Fibroblast of peridontal ligament (primary cell): Measurements from ENCODE around the gene PUS1.
A peak's percentile ranks its signal among the peaks of the same experiment; 100 is the strongest.
"Not testable (repeated sequence)": the region's sequence is repeated elsewhere in the genome, so short reads cannot be mapped to it uniquely, and the experiment has no call there.

Experiments
- DNase-seq: peaks from one replicate; pipeline ENCODE4 v3.0.0-alpha.2; 2010; ENCODE audit errors: extremely low read depth

The PUS1 gene

GRCh38 chr12:131928711-131929580 lies at the start of gene PUS1:
TSS of gene PUS1 (plus strand) at chr12:131929276. CDS start at chr12:131929723, 447 bp downstream.
- peak; percentile 88 for DNase-seq

- DNase-seq, result no peak
These were observed 46.1 kb upstream of the PUS1 start for GRCh38 chr12:131882804-131883520.

- no peak for DNase-seq
These were observed 45.6 kb upstream of the PUS1 start for GRCh38 chr12:131883521-131883900.

DNA sequence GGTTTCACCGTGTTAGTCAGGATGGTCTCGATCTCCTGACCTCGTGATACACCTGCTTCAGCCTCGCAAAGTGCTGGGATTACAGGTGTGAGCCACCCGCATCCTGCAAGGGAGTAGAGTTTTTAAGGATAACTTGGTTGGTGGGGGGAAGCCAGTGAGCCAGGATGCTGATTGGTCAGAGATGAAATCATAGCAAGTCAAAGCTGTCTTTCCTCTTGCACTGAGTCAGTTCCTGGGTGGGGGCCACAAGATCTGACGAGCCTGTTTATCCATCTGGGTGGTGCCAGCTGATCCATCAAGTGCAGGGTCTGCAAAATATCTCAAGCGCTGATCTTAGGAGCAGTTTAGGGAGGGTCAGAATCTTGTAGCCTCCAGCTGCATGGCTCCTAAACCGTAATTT lies 44.0 kb upstream of the PUS1 start:
- not testable (repeated sequence) for DNase-seq

DNA sequence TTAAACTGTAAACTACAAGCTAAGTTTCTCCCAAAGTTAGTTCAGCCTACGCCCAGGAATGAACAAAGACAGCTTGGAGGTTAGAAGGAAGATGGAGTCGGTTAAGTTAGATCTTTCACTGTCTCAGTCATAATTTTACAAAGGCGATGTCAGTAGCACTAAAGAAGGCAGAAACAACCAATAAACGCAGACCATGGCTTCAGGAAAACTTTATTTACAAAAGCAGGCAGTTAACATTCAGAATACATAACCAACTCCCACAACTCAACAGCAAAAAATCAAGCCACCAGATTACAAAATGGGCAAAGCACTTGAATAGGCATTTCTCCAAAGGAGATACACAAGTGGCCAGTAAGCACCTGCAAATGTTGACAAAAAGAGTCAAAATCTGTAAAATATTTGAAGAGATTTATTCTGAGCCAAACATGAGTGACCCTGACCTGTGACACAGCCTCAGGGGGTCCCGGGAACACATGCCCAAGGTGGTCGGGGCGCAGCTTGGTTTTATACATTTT lies 43.5 kb upstream of the PUS1 start:
- no peak for DNase-seq

- DNase-seq, result not testable (repeated sequence)
These were observed 37.4 kb upstream of the PUS1 start for GRCh38 chr12:131891722-131892121.

DNA sequence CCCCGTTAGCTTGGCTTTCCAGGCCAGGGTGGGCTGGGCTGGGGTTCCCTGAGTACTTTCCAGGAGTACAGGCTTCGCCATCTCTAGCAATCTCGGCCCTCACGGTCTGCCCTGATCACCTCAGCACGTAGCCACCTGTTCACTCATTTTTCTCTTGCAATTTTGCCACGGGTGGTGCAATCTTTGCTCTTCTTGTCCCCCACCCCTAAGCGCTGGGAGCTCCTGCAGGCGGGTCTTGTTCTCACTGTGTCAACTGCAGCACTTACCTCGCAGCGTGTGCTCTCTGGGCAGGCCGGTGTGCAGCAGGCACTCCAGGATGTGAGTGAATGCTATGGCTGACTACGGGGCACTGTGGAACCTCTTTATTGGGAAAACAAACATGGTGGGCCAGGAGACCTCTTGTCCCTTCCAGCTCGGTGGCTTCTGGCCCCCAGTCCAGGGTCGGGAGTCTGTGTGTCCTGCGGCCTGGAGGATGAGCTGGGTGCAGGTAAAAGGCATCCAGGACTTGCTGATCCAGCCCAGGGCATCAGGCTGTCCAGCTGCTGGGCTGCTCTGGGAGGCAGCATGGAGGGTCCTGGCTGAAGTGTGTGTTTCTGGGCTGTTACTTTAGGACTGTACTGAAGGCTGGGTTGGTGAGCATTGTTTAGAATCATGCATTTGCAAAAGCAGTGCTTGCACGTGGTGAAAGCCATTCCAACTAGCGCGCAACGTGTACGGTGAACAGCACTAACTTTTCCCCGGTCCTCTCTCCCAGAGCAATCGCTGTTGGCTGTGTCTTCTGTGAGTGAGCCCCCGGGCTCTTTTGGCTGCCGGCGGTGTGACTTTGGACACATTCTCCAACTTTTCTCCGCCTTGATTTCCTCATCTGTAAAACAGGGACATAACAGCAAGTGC lies 36.1 kb upstream of the PUS1 start:
- DNase-seq, result no peak

DNA sequence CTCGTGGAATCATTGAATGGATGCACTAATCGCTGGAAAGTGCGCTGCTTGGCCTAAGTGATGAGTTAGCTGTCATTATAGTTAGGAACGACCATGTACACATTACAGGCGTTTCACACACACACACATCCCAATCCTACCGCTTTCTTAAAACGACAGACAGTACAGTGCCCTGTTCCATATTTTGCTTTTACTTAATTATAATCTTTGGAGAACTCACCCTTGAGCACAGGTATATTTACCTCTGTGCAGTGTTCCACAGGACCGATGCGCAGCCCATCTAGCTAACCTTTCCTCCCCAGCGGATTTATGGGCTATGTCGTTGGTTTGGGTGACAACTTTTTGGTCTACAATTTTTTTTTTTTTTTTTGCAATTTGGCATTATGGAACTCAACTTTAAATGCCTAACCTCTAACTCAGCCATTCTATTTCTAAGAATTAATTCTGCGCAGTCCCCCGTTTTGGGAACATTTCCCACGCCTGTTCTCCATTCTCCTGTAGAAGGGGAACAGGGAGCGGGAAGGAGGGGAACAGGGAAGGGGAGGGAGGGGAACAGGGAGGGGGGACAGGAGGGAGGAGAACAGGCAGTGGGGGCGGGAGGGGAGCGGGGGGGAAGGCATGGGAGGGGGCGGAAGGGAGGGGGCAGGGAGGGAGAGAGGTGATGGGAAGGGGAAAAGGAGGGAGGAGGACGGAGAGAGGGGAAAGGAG lies 35.3 kb upstream of the PUS1 start:
- no peak for DNase-seq

DNA sequence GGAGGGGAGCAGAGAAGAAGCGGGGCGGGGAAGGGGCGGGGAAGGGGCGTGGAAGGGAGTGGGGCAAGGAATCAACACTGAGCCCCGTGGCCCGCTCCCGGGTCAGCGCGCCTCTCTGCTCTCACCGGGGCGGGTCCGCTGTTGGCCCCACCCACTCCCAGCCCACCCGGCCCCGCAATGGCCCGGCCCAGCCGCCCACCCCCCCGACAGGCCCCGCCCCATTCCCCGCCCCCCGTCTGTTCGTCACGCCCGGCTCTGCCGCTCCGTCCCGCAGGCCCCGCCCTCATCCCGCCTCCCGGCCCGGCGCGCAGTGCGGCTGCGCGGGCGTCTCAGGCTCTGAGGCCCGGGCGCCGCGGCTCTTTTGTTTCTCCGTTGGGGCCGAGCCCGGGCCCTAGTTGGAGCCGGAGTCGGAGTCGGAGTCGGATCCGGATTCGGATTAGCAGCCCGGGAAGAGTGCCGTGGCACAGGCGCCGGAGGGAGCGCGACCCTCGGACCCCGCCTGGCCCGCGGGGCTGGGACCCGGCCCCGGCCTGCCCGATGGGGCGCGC lies 34.7 kb upstream of the PUS1 start, which contains the start of gene ULK1:
Gene ULK1 (plus strand): TSS at position 310 of the 548 bp plus-strand sequence. CDS start 380 bp downstream, outside the sequence.
- peak; percentile 77 for DNase-seq

DNA sequence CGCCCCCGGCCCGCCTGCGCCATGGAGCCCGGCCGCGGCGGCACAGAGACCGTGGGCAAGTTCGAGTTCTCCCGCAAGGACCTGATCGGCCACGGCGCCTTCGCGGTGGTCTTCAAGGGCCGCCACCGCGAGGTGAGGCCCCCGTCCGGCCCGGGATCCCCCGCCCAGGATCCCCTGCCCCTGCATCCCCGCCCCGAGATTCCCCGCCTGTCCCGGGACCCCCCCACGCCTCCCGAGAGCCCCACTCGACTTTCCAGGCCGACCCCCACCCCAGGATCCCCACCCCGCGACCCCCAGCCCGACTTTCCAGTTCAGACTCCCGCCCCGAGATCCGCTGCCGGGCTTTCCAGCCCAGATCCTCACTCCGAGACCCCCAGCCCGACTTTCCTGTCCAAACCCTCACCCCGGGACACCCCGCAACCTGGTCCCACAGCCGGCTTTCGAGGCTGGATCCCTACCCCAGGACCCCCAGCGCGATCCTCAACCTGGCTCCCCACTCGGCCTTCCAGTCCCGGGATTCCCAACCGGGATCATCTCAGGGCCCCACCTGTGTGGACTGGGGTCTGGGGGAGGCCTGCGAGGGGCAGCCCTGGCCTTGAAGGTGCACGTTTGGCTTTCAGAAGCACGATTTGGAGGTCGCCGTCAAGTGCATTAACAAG lies 34.0 kb upstream of the PUS1 start:
- DNase-seq, result no peak

DNA sequence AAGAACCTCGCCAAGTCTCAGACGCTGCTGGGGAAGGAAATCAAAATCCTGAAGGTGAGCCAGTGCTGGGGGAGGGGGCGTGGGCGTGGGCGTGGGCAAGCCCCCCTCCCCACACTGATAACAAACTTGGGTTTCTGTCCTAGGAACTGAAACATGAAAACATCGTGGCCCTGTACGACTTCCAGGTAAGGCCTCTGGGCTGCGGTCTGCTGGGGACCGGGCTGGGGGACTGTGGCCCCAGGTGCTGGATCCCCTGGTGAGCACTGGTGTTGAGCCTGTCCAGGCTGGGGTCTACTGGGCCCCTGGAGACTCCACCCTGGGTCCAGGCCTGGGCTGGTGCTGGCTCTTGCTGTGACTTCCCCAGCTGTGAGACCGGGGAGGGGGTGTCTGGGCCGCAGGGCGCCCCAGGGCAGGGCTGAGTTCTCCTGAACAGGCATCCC lies 33.4 kb upstream of the PUS1 start:
- DNase-seq, result no peak

- peak; percentile 84 for DNase-seq
These were observed 32.8 kb upstream of the PUS1 start for GRCh38 chr12:131896080-131896810.

DNA sequence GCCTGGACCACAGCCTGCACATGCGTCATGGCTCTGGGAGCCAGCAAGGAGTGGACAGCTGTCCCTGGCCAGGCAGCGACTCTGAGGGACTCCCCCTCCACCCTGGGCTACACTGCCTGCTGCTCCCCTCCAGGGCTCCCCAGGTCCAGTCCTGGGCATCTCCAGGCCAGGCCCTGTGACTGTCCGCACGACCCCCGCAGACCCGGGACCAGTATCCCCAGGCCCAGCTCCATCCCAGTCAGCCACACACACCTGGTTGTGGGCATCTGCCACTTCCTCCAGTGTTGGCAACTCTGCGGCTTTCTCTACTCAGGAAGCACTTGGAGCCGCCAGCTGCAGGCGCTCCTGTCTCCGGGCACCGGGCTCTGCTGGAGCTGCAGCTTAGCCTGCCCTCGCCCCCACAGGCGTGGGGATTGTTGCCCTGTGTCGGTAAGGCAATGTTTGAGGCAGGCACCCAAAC lies 32.2 kb upstream of the PUS1 start:
- no peak for DNase-seq

DNA sequence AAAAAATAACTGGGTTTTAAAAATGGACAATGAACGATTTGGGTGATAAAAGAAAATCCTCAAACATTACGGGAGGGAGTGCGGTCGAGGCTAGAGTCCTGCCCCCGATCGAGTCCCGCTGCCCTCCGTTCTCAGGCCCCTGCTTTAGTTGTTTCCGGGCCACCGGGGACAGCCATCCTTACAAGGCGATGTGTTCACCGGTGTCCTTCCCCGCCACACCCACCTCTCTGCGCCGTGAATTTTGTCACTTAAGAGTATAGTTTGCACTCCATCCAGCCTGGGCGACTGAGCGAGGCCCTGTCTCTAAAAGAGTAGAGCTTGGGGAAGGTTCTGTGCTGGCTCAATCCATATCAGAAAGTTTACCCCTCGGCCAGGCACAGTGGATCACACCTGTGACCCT lies 31.8 kb upstream of the PUS1 start:
- no peak for DNase-seq

GRCh38 chr12:131897875-131898274 lies 31.2 kb upstream of the PUS1 start:
- DNase-seq, result no peak

- no peak for DNase-seq
These were observed 28.7 kb upstream of the PUS1 start for GRCh38 chr12:131900397-131900796.

- no peak for DNase-seq
These were observed 27.4 kb upstream of the PUS1 start for GRCh38 chr12:131901431-131902331.
